ENCODE data around the gene POTEH.
"Not testable (repeated sequence)": the region's sequence is repeated elsewhere in the genome, so short reads cannot be mapped to it uniquely, and the experiment has no call there.

GRCh38 chr22:15689012-15689748 lies 646 bp upstream of the POTEH start:
- TF ChIP-seq POLR2A (IDR thresholded peaks at IDR 0.05), result not testable (repeated sequence)
- TF ChIP-seq, protein P1, sequence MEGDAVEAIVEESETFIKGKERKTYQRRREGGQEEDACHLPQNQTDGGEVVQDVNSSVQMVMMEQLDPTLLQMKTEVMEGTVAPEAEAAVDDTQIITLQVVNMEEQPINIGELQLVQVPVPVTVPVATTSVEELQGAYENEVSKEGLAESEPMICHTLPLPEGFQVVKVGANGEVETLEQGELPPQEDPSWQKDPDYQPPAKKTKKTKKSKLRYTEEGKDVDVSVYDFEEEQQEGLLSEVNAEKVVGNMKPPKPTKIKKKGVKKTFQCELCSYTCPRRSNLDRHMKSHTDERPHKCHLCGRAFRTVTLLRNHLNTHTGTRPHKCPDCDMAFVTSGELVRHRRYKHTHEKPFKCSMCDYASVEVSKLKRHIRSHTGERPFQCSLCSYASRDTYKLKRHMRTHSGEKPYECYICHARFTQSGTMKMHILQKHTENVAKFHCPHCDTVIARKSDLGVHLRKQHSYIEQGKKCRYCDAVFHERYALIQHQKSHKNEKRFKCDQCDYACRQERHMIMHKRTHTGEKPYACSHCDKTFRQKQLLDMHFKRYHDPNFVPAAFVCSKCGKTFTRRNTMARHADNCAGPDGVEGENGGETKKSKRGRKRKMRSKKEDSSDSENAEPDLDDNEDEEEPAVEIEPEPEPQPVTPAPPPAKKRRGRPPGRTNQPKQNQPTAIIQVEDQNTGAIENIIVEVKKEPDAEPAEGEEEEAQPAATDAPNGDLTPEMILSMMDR (IDR thresholded peaks at IDR 0.05), result not testable (repeated sequence)

Measured in thyroid gland (tissue), 4 donors.